ENCODE data around the gene ALCAM. TPM values are rescaled to one million over a fixed set of nuclear protein-coding genes. Genes with fewer than 3 reads are reported as not detected.

ALCAM gene
- total and polyA plus RNA-seq, 8 donors = 11.3 to 121 (median 50.7) TPM

GRCh38 chr3:105584003-105584790 is 217.5 kb downstream of the ALCAM start:
- H3K4me3 ChIP-seq = no peak overlapping the region
- no peak overlapping the region for H3K27ac ChIP-seq
- H3K36me3 ChIP-seq = no peaks in the 10 kb centered on the region
- DNase-seq = no peak
- H3K9me3 ChIP-seq = no peaks in the 10 kb centered on the region
- intact Hi-C loops (cut with DNase I; ENCODE audit: low total_unique reads) = no loop called here
- H3K27me3 ChIP-seq = no peaks in the 10 kb centered on the region
- TF ChIP-seq CTCF (IDR thresholded peaks at IDR 0.05) = no peak
- TF ChIP-seq POLR2A (IDR thresholded peaks at IDR 0.05) = no peak
- TF ChIP-seq EP300 (IDR thresholded peaks at IDR 0.05) = no peak
- TF ChIP-seq POLR2AphosphoS5 (IDR thresholded peaks at IDR 0.05) = no peak
- no peaks in the 10 kb centered on the region for H3K4me1 ChIP-seq
- 85 to 92% (median 88%) methylated on average over 3 of the region's 3 CpGs for WGBS, 5 donors

DNA sequence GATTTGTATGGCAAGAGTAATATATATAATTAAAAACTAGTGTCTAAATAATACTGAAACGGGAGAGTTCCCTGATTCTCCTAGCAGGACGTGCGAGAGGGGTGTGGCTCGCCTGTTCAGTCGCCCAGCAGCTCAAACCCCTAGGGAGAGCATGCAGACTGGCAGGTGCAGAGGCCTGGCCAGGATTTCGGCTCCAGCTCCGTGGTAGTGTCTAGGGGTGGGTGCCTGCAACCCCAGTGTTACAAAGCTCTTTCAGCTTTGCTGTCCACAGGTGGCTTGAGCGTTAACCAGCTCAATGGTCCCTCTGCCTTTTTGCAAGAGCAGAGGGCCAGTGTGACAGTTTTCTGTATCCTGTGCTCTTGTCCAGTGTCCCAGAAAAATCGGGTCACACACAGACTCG is 226.6 kb downstream of the ALCAM start:
- intact Hi-C loops (cut with DNase I; ENCODE audit: low total_unique reads) = no loop called here
- no peak overlapping the region for H3K27ac ChIP-seq
- WGBS, 5 donors = 90 to 92% (median 90%) methylated on average over 10 of the region's 10 CpGs
- H3K4me3 ChIP-seq = no peak overlapping the region
- TF ChIP-seq POLR2A (IDR thresholded peaks at IDR 0.05) = no peak
- DNase-seq = no peak
- H3K9me3 ChIP-seq = no peaks in the 10 kb centered on the region
- no peaks in the 10 kb centered on the region for H3K27me3 ChIP-seq
- H3K4me1 ChIP-seq = no peaks in the 10 kb centered on the region
- no peaks in the 10 kb centered on the region for H3K36me3 ChIP-seq

- TF ChIP-seq CTCF (IDR thresholded peaks at IDR 0.05) (no peak), EP300 (IDR thresholded peaks at IDR 0.05) (no peak), POLR2AphosphoS5 (IDR thresholded peaks at IDR 0.05) (no peak), POLR2A (IDR thresholded peaks at IDR 0.05) (no peak)
- H3K27me3 ChIP-seq = no peaks in the 10 kb centered on the region
- H3K9me3 ChIP-seq = no peaks in the 10 kb centered on the region
- H3K27ac ChIP-seq = no peak overlapping the region
- intact Hi-C loops (cut with DNase I; ENCODE audit: low total_unique reads) = no loop called here
- no peak overlapping the region for H3K4me3 ChIP-seq
- WGBS, 5 donors = 84 to 97% (median 89%) methylated on average over 1 of the region's 1 CpG
- no peaks in the 10 kb centered on the region for H3K36me3 ChIP-seq
- no peaks in the 10 kb centered on the region for H3K4me1 ChIP-seq
- DNase-seq = no peak
Observed at GRCh38 chr3:105594219-105594618, 227.5 kb downstream of the ALCAM start.

- H3K4me3 ChIP-seq = no peak overlapping the region
- intact Hi-C loops (cut with DNase I; ENCODE audit: low total_unique reads) = no loop called here
- H3K27ac ChIP-seq = no peak overlapping the region
- H3K4me1 ChIP-seq = no peaks in the 10 kb centered on the region
- H3K9me3 ChIP-seq = no peaks in the 10 kb centered on the region
- 56 to 70% (median 63%) methylated on average over 3 of the region's 3 CpGs for WGBS, 5 donors
- H3K27me3 ChIP-seq = no peaks in the 10 kb centered on the region
- H3K36me3 ChIP-seq = no peaks in the 10 kb centered on the region
- DNase-seq = no peak
- no peak for TF ChIP-seq POLR2A (IDR thresholded peaks at IDR 0.05)
- no peak for TF ChIP-seq EP300 (IDR thresholded peaks at IDR 0.05)
- TF ChIP-seq POLR2AphosphoS5 (IDR thresholded peaks at IDR 0.05) = no peak
- no peak for TF ChIP-seq CTCF (IDR thresholded peaks at IDR 0.05)
Observed at GRCh38 chr3:105598042-105598796, 231.5 kb downstream of the ALCAM start.

Data from stomach (tissue), 9 donors.